ENCODE results near the gene CAMTA1.

DNA sequence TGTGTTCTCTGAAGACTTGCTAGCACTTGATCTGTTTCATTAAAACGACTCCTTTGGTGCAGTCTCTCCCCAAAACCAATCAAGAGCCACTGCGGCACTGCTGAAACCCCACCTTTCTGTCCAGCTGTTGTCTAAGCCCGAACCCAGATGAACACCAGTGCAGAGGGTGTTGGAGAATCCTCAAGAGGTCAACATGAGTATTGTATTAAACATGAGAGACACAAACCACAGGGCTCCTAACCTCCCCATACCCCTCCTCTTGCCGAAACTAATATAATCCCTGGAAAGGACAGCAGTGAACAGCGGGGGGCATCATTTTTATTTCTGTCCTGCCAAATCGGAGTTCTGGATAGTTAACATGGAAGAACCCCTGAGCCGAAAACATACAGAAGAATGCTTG, 333.9 kb downstream of the CAMTA1 start:
- TF ChIP-seq CTCF (IDR thresholded peaks at IDR 0.05; ENCODE audit: insufficient read depth, low read depth, low read length) (no peak), EZH2 (IDR thresholded peaks at IDR 0.05; ENCODE audit: insufficient read depth, low read length) (no peak)

All from astrocyte (in vitro differentiated cells and primary cell).